GM12892 (cell line): ENCODE results near the gene C2CD4C.
"Not testable (repeated sequence)": the region's sequence is repeated elsewhere in the genome, so short reads cannot be mapped to it uniquely, and the experiment has no call there.

Source experiments
- DNase-seq: peaks from one replicate; pipeline ENCODE4 v3.0.0; 2011; ENCODE audit not compliant: insufficient read length
- FAIRE-seq: peaks from 2 replicates; lab custom pipeline; 2011; peaks lifted over from hg19 to GRCh38; lab: Jason Lieb, UNC
- POLR2A ChIP-seq: IDR thresholded peaks from 2 replicates; pipeline ENCODE4 v1.6.1; 2011; ENCODE audit warnings: low read depth, low read length, control low read depth
- POLR2AphosphoS5 ChIP-seq: IDR thresholded peaks from 2 replicates; pipeline ENCODE4 v1.6.1; 2011; ENCODE audit warnings: low read depth, low read length, control low read depth
- TAF1 ChIP-seq: IDR thresholded peaks from 2 replicates; pipeline ENCODE4 v1.6.1; 2011; ENCODE audit warnings: low read depth, mild to moderate bottlenecking, control low read depth, low read length, borderline replicate concordance

C2CD4C gene

GRCh38 chr19:390386-391206, 18.4 kb downstream of the C2CD4C start:
- no peak for FAIRE-seq
- TF ChIP-seq POLR2A (no peak), POLR2AphosphoS5 (no peak), TAF1 (no peak)
- DNase-seq: no peak

GRCh38 chr19:389935-390289, 19.0 kb downstream of the C2CD4C start:
- no peak for TF ChIP-seq TAF1
- no peak for TF ChIP-seq POLR2A
- no peak for FAIRE-seq
- no peak for DNase-seq

GRCh38 chr19:389255-389934, 19.6 kb downstream of the C2CD4C start:
- DNase-seq: no peak
- TF ChIP-seq POLR2A (no peak), TAF1 (no peak), POLR2AphosphoS5 (no peak)
- no peak for FAIRE-seq

- DNase-seq (no peak), FAIRE-seq (no peak)
- TF ChIP-seq TAF1 (no peak), POLR2A (no peak), POLR2AphosphoS5 (no peak)
These were observed 20.3 kb downstream of the C2CD4C start for GRCh38 chr19:388691-389090.

GRCh38 chr19:387777-388176, 21.2 kb downstream of the C2CD4C start:
- DNase-seq (no peak), FAIRE-seq (no peak)
- TF ChIP-seq POLR2AphosphoS5 (no peak), TAF1 (no peak), POLR2A (no peak)

GRCh38 chr19:386632-387301, 22.2 kb downstream of the C2CD4C start:
- FAIRE-seq, DNase-seq: not testable (repeated sequence)

- DNase-seq, FAIRE-seq: not testable (repeated sequence)
These were observed 22.8 kb downstream of the C2CD4C start for GRCh38 chr19:386189-386588.

- TF ChIP-seq TAF1: no peak
- TF ChIP-seq POLR2AphosphoS5: no peak
- no peak for TF ChIP-seq POLR2A
- no peak for FAIRE-seq
- DNase-seq: no peak
These were observed 24.2 kb downstream of the C2CD4C start for GRCh38 chr19:384799-385169.

GRCh38 chr19:383922-384798, 24.8 kb downstream of the C2CD4C start:
- DNase-seq (no peak), FAIRE-seq (no peak)

GRCh38 chr19:383040-383439, 25.9 kb downstream of the C2CD4C start:
- no peak for TF ChIP-seq POLR2A
- no peak for TF ChIP-seq POLR2AphosphoS5
- TF ChIP-seq TAF1: no peak
- FAIRE-seq: no peak

More at GRCh38 chr19:383922-384798, 24.8 kb downstream of the C2CD4C start:
- TF ChIP-seq TAF1: no peak
- no peak for TF ChIP-seq POLR2AphosphoS5
- no peak for TF ChIP-seq POLR2A

GRCh38 chr19:382578-382977, 26.4 kb downstream of the C2CD4C start:
- FAIRE-seq: peak; percentile 61
- DNase-seq: not testable (repeated sequence)

More at GRCh38 chr19:383040-383439, 25.9 kb downstream of the C2CD4C start:
- no peak for DNase-seq

- not testable (repeated sequence) for FAIRE-seq, DNase-seq
These were observed 27.0 kb downstream of the C2CD4C start for GRCh38 chr19:381901-382300.

GRCh38 chr19:380618-381219, 28.2 kb downstream of the C2CD4C start:
- not testable (repeated sequence) for FAIRE-seq, DNase-seq
